GM12892 (cell line): ENCODE data around the gene HMGN3.

Experiments used
- POLR2A ChIP-seq: IDR thresholded peaks from 2 replicates; pipeline ENCODE4 v1.6.1; 2011; ENCODE audit warnings: low read depth, low read length, control low read depth
- TAF1 ChIP-seq: IDR thresholded peaks from 2 replicates; pipeline ENCODE4 v1.6.1; 2011; ENCODE audit warnings: low read depth, mild to moderate bottlenecking, control low read depth, low read length, borderline replicate concordance

GRCh38 chr6:79215213-79215824 is 19.2 kb downstream of the HMGN3 start:
- TF ChIP-seq TAF1 = no peak
- TF ChIP-seq POLR2A = no peak
